ENCODE measurements around the gene GPR18. TPM values are rescaled to one million over a fixed set of nuclear protein-coding genes. Genes with fewer than 3 reads are reported as not detected.

Gene GPR18
- total RNA-seq (8.6 TPM), polyA plus RNA-seq (10 to 100 TPM in 2 of 4 donors, 1 to 10 TPM in 2; 6.1 to 22.6 (median 10.5) TPM)

- peaks cover 30% of the 10 kb centered on the region for H3K36me3 Mint-ChIP-seq
- H3K36me3 ChIP-seq (ENCODE audit: control insufficient read depth, insufficient read depth, low read length), result peaks cover 19% of the 10 kb centered on the region
- H3K9me3 Mint-ChIP-seq, result no peaks in the 10 kb centered on the region
- DNase-seq (peak; percentile 10 to 88 (median 74)), ATAC-seq (ENCODE audit: low read depth in 2 of 2) (peak; percentile 87 to 88)
- H3K4me3 Mint-ChIP-seq, result peak within 1 kb of the TSS; percentile 87 to 94 (median 92)
- H3K4me1 ChIP-seq (ENCODE audit: control insufficient read depth, insufficient read depth, low read length, poor library complexity, severe bottlenecking), result peaks cover 39% of the 10 kb centered on the region
- no peaks in the 10 kb centered on the region for H3K27me3 Mint-ChIP-seq
- H3K27ac Mint-ChIP-seq, result peak within 1 kb of the TSS; percentile 91 to 99 (median 94)
- H3K4me3 ChIP-seq (ENCODE audit: low read depth, low read length), result peak within 1 kb of the TSS; percentile 96
- H3K9me3 ChIP-seq (ENCODE audit: control insufficient read depth in 2 of 2, low read length in 2 of 2), result no peaks in the 10 kb centered on the region
- H3K27me3 ChIP-seq (ENCODE audit: control insufficient read depth, insufficient read depth, low read length), result no peaks in the 10 kb centered on the region
- peaks cover 14 to 73% (median 47%) of the 10 kb centered on the region in 4 donors for H3K4me1 Mint-ChIP-seq
- peak within 1 kb of the TSS; percentile 80 for H3K27ac ChIP-seq (ENCODE audit: insufficient read depth, low read length, poor library complexity, severe bottlenecking)
These were observed at the start of gene GPR18 for GRCh38 chr13:99258210-99258860. Gene GPR18, minus strand, starts transcription at chr13:99258379. Its CDS starts 2,507 bp downstream, at chr13:99255872.

DNA sequence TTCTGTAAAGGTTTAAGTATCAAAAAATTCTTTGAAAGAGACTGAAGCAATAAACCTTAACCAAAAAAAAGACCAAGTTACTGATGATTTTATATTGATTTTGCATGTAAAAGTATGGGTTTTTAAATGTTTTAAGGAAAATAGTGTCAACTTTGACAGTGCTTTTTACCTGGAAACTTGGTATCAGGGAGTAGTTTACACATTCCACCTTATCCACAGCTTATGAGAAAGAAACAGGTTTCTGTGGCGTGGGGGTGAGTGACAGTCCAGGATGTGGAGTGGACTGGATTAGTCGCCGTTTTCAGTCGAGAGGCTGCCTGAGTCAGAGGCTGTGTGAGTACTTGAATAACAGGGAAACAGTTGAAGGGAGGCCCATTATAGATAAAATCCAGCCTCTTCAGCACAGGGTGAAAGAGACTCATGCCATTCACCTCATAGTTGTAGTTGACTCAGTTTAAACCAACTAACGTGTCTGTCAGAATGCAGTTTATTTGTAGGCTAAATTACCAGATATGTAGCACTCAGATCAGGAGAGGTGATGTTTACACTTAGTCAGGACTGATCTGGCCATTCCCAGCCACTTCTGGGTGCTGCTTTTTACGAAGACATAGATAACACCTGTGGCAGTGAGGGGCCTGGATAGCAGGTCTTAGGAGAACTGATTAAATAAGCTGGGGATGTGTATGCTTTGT lies 49.6 kb upstream of the GPR18 start:
- ATAC-seq (ENCODE audit: low read depth in 2 of 2) (peak; percentile 54 to 58), DNase-seq (peak in 2 of 3 donors; percentile 31 to 73)
- Histone ChIP-seq H3K27ac (ENCODE audit: insufficient read depth, low read length, poor library complexity, severe bottlenecking) (peak overlapping the region; percentile 81), H3K27me3 (ENCODE audit: control insufficient read depth, insufficient read depth, low read length) (no peaks in the 10 kb centered on the region), H3K9me3 (ENCODE audit: control insufficient read depth in 2 of 2, low read length in 2 of 2) (no peaks in the 10 kb centered on the region), H3K36me3 (ENCODE audit: control insufficient read depth, insufficient read depth, low read length) (peaks cover 15% of the 10 kb centered on the region), H3K4me3 (ENCODE audit: low read depth, low read length) (peak overlapping the region; percentile 96), H3K4me1 (ENCODE audit: control insufficient read depth, insufficient read depth, low read length, poor library complexity, severe bottlenecking) (peaks cover 70% of the 10 kb centered on the region)
- H3K36me3 Mint-ChIP-seq, result peaks cover 43% of the 10 kb centered on the region
- H3K27me3 Mint-ChIP-seq, result no peaks in the 10 kb centered on the region
- H3K4me1 Mint-ChIP-seq, result peaks cover 20 to 88% (median 69%) of the 10 kb centered on the region in 4 donors
- H3K9me3 Mint-ChIP-seq, result peaks cover 0 to 2% (median 0%) of the 10 kb centered on the region in 7 donors
- H3K27ac Mint-ChIP-seq, result peak overlapping the region; percentile 80 to 96 (median 95)
- H3K4me3 Mint-ChIP-seq, result peak overlapping the region; percentile 92 to 93 (median 93)

DNA sequence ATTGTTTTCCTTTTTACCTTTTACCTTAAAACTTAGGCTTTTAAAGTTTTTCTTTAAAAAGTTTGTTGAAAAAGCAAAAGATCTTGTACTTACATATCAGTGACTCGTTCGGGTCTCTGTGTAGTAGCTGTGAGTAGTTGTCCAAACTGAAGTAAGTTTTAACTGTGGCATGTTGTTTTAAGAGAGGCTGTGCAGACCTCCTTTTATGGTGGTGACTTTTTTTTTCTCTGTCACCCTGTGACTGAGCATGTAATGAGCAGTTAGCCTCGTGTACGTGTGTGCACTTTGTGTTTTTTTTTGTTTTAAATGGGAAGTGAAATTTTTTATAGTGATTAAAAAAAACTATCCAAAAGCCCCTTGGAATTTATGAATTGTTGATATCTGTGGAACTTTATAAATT lies 49.1 kb upstream of the GPR18 start, which contains the start of gene GPR183:
Gene GPR183, minus strand, starts transcription at position 153 of the 400 bp plus-strand sequence. CDS start 11,254 bp downstream, outside the sequence.
- Mint-ChIP-seq H3K4me3 (peak within 1 kb of the TSS; percentile 92 to 93 (median 93)), H3K9me3 (no peaks in the 10 kb centered on the region), H3K4me1 (peaks cover 20 to 89% (median 69%) of the 10 kb centered on the region in 4 donors), H3K27me3 (no peaks in the 10 kb centered on the region), H3K36me3 (peaks cover 39% of the 10 kb centered on the region), H3K27ac (peak within 1 kb of the TSS; percentile 80 to 98 (median 95))
- Histone ChIP-seq H3K27ac (ENCODE audit: insufficient read depth, low read length, poor library complexity, severe bottlenecking) (peak within 1 kb of the TSS; percentile 81), H3K4me3 (ENCODE audit: low read depth, low read length) (peak within 1 kb of the TSS; percentile 96), H3K4me1 (ENCODE audit: control insufficient read depth, insufficient read depth, low read length, poor library complexity, severe bottlenecking) (peaks cover 76% of the 10 kb centered on the region), H3K36me3 (ENCODE audit: control insufficient read depth, insufficient read depth, low read length) (peaks cover 20% of the 10 kb centered on the region), H3K9me3 (ENCODE audit: control insufficient read depth in 2 of 2, low read length in 2 of 2) (no peaks in the 10 kb centered on the region), H3K27me3 (ENCODE audit: control insufficient read depth, insufficient read depth, low read length) (no peaks in the 10 kb centered on the region)
- ATAC-seq (ENCODE audit: low read depth in 2 of 2) (peak; percentile 82 to 88), DNase-seq (peak in 2 of 3 donors; percentile 77 to 79)

- Mint-ChIP-seq H3K27me3 (no peaks in the 10 kb centered on the region), H3K4me3 (peak overlapping the region; percentile 92 to 93 (median 93)), H3K27ac (peak overlapping the region; percentile 80 to 98 (median 94)), H3K4me1 (peaks cover 25 to 83% (median 62%) of the 10 kb centered on the region in 4 donors), H3K36me3 (peaks cover 30% of the 10 kb centered on the region), H3K9me3 (no peaks in the 10 kb centered on the region)
- ATAC-seq (ENCODE audit: low read depth in 2 of 2) (no peak), DNase-seq (no peak)
- Histone ChIP-seq H3K27ac (ENCODE audit: insufficient read depth, low read length, poor library complexity, severe bottlenecking) (peak overlapping the region; percentile 81), H3K9me3 (ENCODE audit: control insufficient read depth in 2 of 2, low read length in 2 of 2) (no peaks in the 10 kb centered on the region), H3K27me3 (ENCODE audit: control insufficient read depth, insufficient read depth, low read length) (no peaks in the 10 kb centered on the region), H3K4me1 (ENCODE audit: control insufficient read depth, insufficient read depth, low read length, poor library complexity, severe bottlenecking) (peaks cover 81% of the 10 kb centered on the region), H3K4me3 (ENCODE audit: low read depth, low read length) (peak overlapping the region; percentile 96), H3K36me3 (ENCODE audit: control insufficient read depth, insufficient read depth, low read length) (peaks cover 21% of the 10 kb centered on the region)
These were observed 47.4 kb upstream of the GPR18 start for GRCh38 chr13:99305566-99305965.

GRCh38 chr13:99305158-99305557 lies 47.0 kb upstream of the GPR18 start:
- peaks cover 25% of the 10 kb centered on the region for H3K36me3 ChIP-seq (ENCODE audit: control insufficient read depth, insufficient read depth, low read length)
- Mint-ChIP-seq H3K27me3 (no peaks in the 10 kb centered on the region), H3K9me3 (no peaks in the 10 kb centered on the region), H3K4me1 (peaks cover 29 to 83% (median 63%) of the 10 kb centered on the region in 4 donors), H3K27ac (peak overlapping the region; percentile 11 to 80 (median 62)), H3K4me3 (peak overlapping the region; percentile 92 to 93 (median 93)), H3K36me3 (peaks cover 34% of the 10 kb centered on the region)
- peaks cover 81% of the 10 kb centered on the region for H3K4me1 ChIP-seq (ENCODE audit: control insufficient read depth, insufficient read depth, low read length, poor library complexity, severe bottlenecking)
- H3K27ac ChIP-seq (ENCODE audit: insufficient read depth, low read length, poor library complexity, severe bottlenecking), result peak overlapping the region; percentile 81
- H3K9me3 ChIP-seq (ENCODE audit: control insufficient read depth in 2 of 2, low read length in 2 of 2), result no peaks in the 10 kb centered on the region
- no peaks in the 10 kb centered on the region for H3K27me3 ChIP-seq (ENCODE audit: control insufficient read depth, insufficient read depth, low read length)
- DNase-seq, result no peak
- peak overlapping the region; percentile 96 for H3K4me3 ChIP-seq (ENCODE audit: low read depth, low read length)
- no peak for ATAC-seq (ENCODE audit: low read depth in 2 of 2)

DNA sequence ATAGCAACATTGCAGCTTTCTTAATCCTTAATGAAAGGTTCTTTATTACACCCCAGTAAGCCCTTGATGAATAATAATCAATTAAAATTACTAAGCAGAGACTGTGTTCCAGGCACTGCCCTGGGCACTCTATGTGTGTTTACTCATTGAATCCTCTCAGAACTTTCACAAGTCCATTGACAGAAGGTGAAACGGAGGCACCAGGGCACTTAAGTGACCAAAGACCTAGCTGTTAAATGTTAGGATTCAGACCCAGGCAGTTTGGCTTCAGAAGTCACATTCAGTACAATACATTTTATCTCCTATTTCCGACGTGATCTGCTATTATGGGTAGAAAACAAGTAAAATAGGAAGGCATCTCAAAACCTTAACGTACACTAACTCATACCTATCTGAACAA lies 46.4 kb upstream of the GPR18 start:
- Histone ChIP-seq H3K27me3 (ENCODE audit: control insufficient read depth, insufficient read depth, low read length) (no peaks in the 10 kb centered on the region), H3K4me3 (ENCODE audit: low read depth, low read length) (peak overlapping the region; percentile 96), H3K9me3 (ENCODE audit: control insufficient read depth in 2 of 2, low read length in 2 of 2) (no peaks in the 10 kb centered on the region), H3K27ac (ENCODE audit: insufficient read depth, low read length, poor library complexity, severe bottlenecking) (peak overlapping the region; percentile 81), H3K36me3 (ENCODE audit: control insufficient read depth, insufficient read depth, low read length) (peaks cover 27% of the 10 kb centered on the region), H3K4me1 (ENCODE audit: control insufficient read depth, insufficient read depth, low read length, poor library complexity, severe bottlenecking) (peaks cover 81% of the 10 kb centered on the region)
- Mint-ChIP-seq H3K9me3 (no peaks in the 10 kb centered on the region), H3K4me1 (peaks cover 29 to 83% (median 63%) of the 10 kb centered on the region in 4 donors), H3K36me3 (peaks cover 34% of the 10 kb centered on the region), H3K4me3 (peak overlapping the region; percentile 92 to 93 (median 93)), H3K27ac (peak overlapping the region; percentile 68 to 96 (median 80)), H3K27me3 (no peaks in the 10 kb centered on the region)
- DNase-seq, result no peak
- ATAC-seq (ENCODE audit: low read depth in 2 of 2), result no peak

GRCh38 chr13:99303863-99304521 lies 45.8 kb upstream of the GPR18 start:
- H3K27ac Mint-ChIP-seq, result peak overlapping the region; percentile 68 to 96 (median 80)
- H3K4me1 Mint-ChIP-seq, result peaks cover 32 to 83% (median 64%) of the 10 kb centered on the region in 4 donors
- Histone ChIP-seq H3K27me3 (ENCODE audit: control insufficient read depth, insufficient read depth, low read length) (no peaks in the 10 kb centered on the region), H3K9me3 (ENCODE audit: control insufficient read depth in 2 of 2, low read length in 2 of 2) (no peaks in the 10 kb centered on the region), H3K4me3 (ENCODE audit: low read depth, low read length) (peak overlapping the region; percentile 96), H3K4me1 (ENCODE audit: control insufficient read depth, insufficient read depth, low read length, poor library complexity, severe bottlenecking) (peaks cover 81% of the 10 kb centered on the region), H3K27ac (ENCODE audit: insufficient read depth, low read length, poor library complexity, severe bottlenecking) (peak overlapping the region; percentile 81), H3K36me3 (ENCODE audit: control insufficient read depth, insufficient read depth, low read length) (peaks cover 27% of the 10 kb centered on the region)
- peaks cover 34% of the 10 kb centered on the region for H3K36me3 Mint-ChIP-seq
- peak overlapping the region; percentile 92 to 93 (median 93) for H3K4me3 Mint-ChIP-seq
- ATAC-seq (ENCODE audit: low read depth in 2 of 2), result no peak
- H3K27me3 Mint-ChIP-seq, result no peaks in the 10 kb centered on the region
- DNase-seq, result no peak
- no peaks in the 10 kb centered on the region for H3K9me3 Mint-ChIP-seq

All from CD4-positive, CD25-positive, alpha-beta regulatory T cell (primary cell).